Measurements from ENCODE around the gene KCNMB2.

GRCh38 chr3:178508443-178508825, 27.8 kb upstream of the KCNMB2 start:
- TF ChIP-seq EZH2 (IDR thresholded peaks at IDR 0.05) (no peak), POLR2AphosphoS5 (IDR thresholded peaks at IDR 0.05; ENCODE audit: borderline replicate concordance, low read depth, low read length) (no peak)

Measured in SK-N-MC (cell line).